Measurements from ENCODE around the gene CDR2L.
A peak's percentile ranks its signal among the peaks of the same experiment; 100 is the strongest.

CDR2L gene

GRCh38 chr17:74987418-74987908 lies at the start of gene CDR2L:
Gene CDR2L, plus strand, starts transcription at chr17:74987632. Its CDS starts 412 bp downstream, at chr17:74988044.
- DNase-seq (ENCODE audit: low read depth), result peak; percentile 89

- no peak for DNase-seq (ENCODE audit: low read depth)
Measured at GRCh38 chr17:74938194-74938950, 49.1 kb upstream of the CDR2L start.

GRCh38 chr17:74939534-74939933 lies 47.9 kb upstream of the CDR2L start:
- no peak for DNase-seq (ENCODE audit: low read depth)

GRCh38 chr17:74941128-74941725 lies 46.2 kb upstream of the CDR2L start:
- DNase-seq (ENCODE audit: low read depth), result no peak

GRCh38 chr17:74943808-74944522 lies 43.5 kb upstream of the CDR2L start:
- DNase-seq (ENCODE audit: low read depth), result no peak

- no peak for DNase-seq (ENCODE audit: low read depth)
Measured at GRCh38 chr17:74945543-74945942, 41.9 kb upstream of the CDR2L start.

- no peak for DNase-seq (ENCODE audit: low read depth)
Measured at GRCh38 chr17:74946641-74947040, 40.8 kb upstream of the CDR2L start.

GRCh38 chr17:74947041-74947754 lies 40.2 kb upstream of the CDR2L start:
- DNase-seq (ENCODE audit: low read depth), result no peak

- DNase-seq (ENCODE audit: low read depth), result no peak
Measured at GRCh38 chr17:74949455-74950115, 37.8 kb upstream of the CDR2L start.

- DNase-seq (ENCODE audit: low read depth), result no peak
Measured at GRCh38 chr17:74950207-74950606, 37.2 kb upstream of the CDR2L start.

- no peak for DNase-seq (ENCODE audit: low read depth)
Measured at GRCh38 chr17:74951065-74951464, 36.4 kb upstream of the CDR2L start.

GRCh38 chr17:74951680-74952421 lies 35.6 kb upstream of the CDR2L start:
- no peak for DNase-seq (ENCODE audit: low read depth)

GRCh38 chr17:74952431-74953133 lies 34.9 kb upstream of the CDR2L start:
- DNase-seq (ENCODE audit: low read depth), result no peak

GRCh38 chr17:74953134-74953687 lies 34.2 kb upstream of the CDR2L start:
- DNase-seq (ENCODE audit: low read depth), result no peak

- DNase-seq (ENCODE audit: low read depth), result no peak
Measured at GRCh38 chr17:74954115-74954514, 33.3 kb upstream of the CDR2L start.

- DNase-seq (ENCODE audit: low read depth), result no peak
Measured at GRCh38 chr17:74954665-74955421, 32.6 kb upstream of the CDR2L start.

GRCh38 chr17:74956093-74956492 lies 31.3 kb upstream of the CDR2L start:
- no peak for DNase-seq (ENCODE audit: low read depth)

- peak; percentile 76 for DNase-seq (ENCODE audit: low read depth)
Measured at GRCh38 chr17:74957935-74958740, 29.3 kb upstream of the CDR2L start.

All from activated T-cell treated with anti-CD3 and anti-CD28 coated beads for 1 hour (primary cell).